Hindlimb muscle (tissue), 1 donor: ENCODE measurements around the gene RGL4. TPM values are rescaled to one million over a fixed set of nuclear protein-coding genes. Genes with fewer than 3 reads are reported as not detected.

Experiments
- DNase-seq: peaks from one replicate; pipeline ENCODE4 v3.0.0-alpha.2; 2013
- polyA plus RNA-seq: library from polyadenylated mRNA; unstranded; fragments of 120-200 nt; gene quantifications from one replicate; pipeline ENCODE4 v1.2.1, GENCODE V29; 2013; ENCODE audit not compliant: insufficient read length

RGL4 gene
- polyA plus RNA-seq, 1 donor = 2.0 TPM

DNA sequence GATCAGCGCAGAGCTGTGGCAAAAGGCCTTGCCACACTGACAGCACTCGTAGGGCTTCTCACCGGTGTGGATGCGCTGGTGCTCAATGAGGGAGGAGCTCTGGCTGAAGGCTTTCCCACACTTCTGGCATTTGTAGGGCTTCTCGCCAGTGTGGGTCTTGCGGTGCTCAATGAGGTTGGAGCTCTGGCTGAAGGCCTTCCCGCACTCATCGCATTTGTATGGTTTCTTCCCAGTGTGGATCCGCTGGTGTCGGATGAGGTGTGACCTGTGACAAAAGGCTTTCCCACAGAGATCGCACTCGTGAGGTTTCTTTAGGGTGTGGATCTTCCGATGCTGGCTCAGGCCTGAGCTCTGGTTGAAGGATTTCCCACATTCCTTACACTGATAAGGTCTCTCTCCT lies 53.2 kb downstream of the RGL4 start:
- no peak for DNase-seq

- DNase-seq = no peak
Measured at GRCh38 chr22:23744485-23744884, 53.7 kb downstream of the RGL4 start.

- no peak for DNase-seq
Measured at GRCh38 chr22:23745791-23746190, 55.0 kb downstream of the RGL4 start.

Other genes with a start within 250 kb of the RGL4 start
- 0.41 TPM for gene IGLL1, start 110.7 kb upstream of the RGL4 start, polyA plus RNA-seq
- 0.49 TPM for gene DRICH1, start 58.7 kb upstream of the RGL4 start, polyA plus RNA-seq
- gene ZNF70, start 60.1 kb downstream of the RGL4 start, polyA plus RNA-seq = 6.1 TPM
- 0.56 TPM for gene VPREB3, start 63.4 kb downstream of the RGL4 start, polyA plus RNA-seq
- 0.50 TPM for gene C22orf15, start 72.0 kb downstream of the RGL4 start, polyA plus RNA-seq
- 53.5 TPM for gene CHCHD10, start 77.0 kb downstream of the RGL4 start, polyA plus RNA-seq
- gene MMP11, start 81.8 kb downstream of the RGL4 start, polyA plus RNA-seq = 8.2 TPM
- gene SMARCB1, start 96.0 kb downstream of the RGL4 start, polyA plus RNA-seq = 79.3 TPM
- gene DERL3, start 148.0 kb downstream of the RGL4 start, polyA plus RNA-seq = 1.2 TPM
- 9.5 TPM for gene SLC2A11, start 166.9 kb downstream of the RGL4 start, polyA plus RNA-seq
- 178 TPM for gene MIF, start 203.4 kb downstream of the RGL4 start, polyA plus RNA-seq